HepG2 (cell line): ENCODE measurements around the gene GPC6.

Source experiments
- HNRNPLL ChIP-seq: fragments of 200-400 bp; formaldehyde crosslinking; IDR thresholded peaks from 2 replicates; pipeline ENCODE4 v1.6.1; 2017; ENCODE audit warnings: mild to moderate bottlenecking, low read depth, low read length; ENCODE audit not compliant: poor library complexity, severe bottlenecking
- POLR2AphosphoS5 ChIP-seq: IDR thresholded peaks from 2 replicates; pipeline ENCODE4 v1.6.1; 2012; ENCODE audit warnings: low read depth, low read length
- ZNF253 ChIP-seq: sonication (generic); formaldehyde crosslinking; IDR thresholded peaks from 2 replicates; pipeline ENCODE4 v1.8.0; 2022; ENCODE audit warnings: mild to moderate bottlenecking, missing genetic modification reagents, borderline replicate concordance

DNA sequence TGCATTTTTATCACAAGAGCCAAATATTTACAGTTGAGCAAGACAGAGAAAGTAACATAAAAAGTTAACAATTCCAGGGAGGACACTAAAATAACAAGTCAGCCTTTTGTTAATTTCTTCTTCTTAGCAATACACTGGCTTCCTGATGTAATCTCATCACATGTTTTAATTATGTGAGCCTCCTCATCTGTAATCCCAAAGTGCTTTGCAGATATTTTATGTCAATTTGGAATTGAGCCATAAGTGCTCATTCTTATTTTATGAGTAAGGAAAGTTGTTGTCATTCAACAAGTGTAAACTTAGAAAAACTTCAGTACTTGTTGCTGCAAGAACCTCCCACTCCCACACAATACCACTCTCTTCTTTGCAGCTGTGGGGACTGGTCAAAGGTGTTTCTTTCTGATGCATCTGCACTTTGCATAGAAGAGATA lies 223.6 kb downstream of the GPC6 start:
- no peak for TF ChIP-seq POLR2AphosphoS5
- no peak for TF ChIP-seq HNRNPLL
- TF ChIP-seq ZNF253 (CRISPR knock-in tag), result no peak
